IMR-90 (cell line): ENCODE data around the gene SH3GLB2. TPM values are rescaled to one million over a fixed set of nuclear protein-coding genes. Genes with fewer than 3 reads are reported as not detected.
A peak's percentile ranks its signal among the peaks of the same experiment; 100 is the strongest.

Experiments used
- ATAC-seq: fragments of 200-7000 bp; cut with Tn5 transposase; 2 replicates; pipeline ENCODE4 v1.9.1; 2020; ENCODE audit warnings: low read depth, mild to moderate bottlenecking, moderate library complexity
- BruUV-seq: library from RNA; stranded (reverse); fragments of 400-500 nt; replicated peaks from 2 replicates; lab custom pipeline; 2021; lab: Mats Ljungman, UMichigan
- CTCF ChIA-PET: fragments of 300-600 bp; formaldehyde crosslinking; extraction: SDS; loops from one replicate; lab custom pipeline; 2021; ENCODE audit warnings: antibody characterized with exemption; lab: Yijun Ruan, JAX
- POLR2A ChIA-PET: fragments of 300-600 bp; sonication (Branson Sonifier 250); formaldehyde crosslinking; loops from one replicate; lab custom pipeline; 2022; ENCODE audit warnings: antibody characterized with exemption; ENCODE audit not compliant: unreplicated experiment; lab: Charles Lee
- DNase-seq: peaks from one replicate; pipeline ENCODE4 v3.0.0; 2013
- H2AFZ ChIP-seq: replicated peaks from 2 replicates; pipeline ENCODE3; 2013; ENCODE audit warnings: low read length, mild to moderate bottlenecking; ENCODE audit not compliant: poor library complexity
- H2AK5ac ChIP-seq: 2 replicates; pipeline ENCODE4 v1.6.1; 2013; ENCODE audit warnings: low read depth, low read length, inconsistent platforms
- H2AK9ac ChIP-seq: replicated peaks from 2 replicates; pipeline ENCODE3; 2013; ENCODE audit warnings: mild to moderate bottlenecking, low read depth, low read length, moderate library complexity; ENCODE audit not compliant: poor library complexity
- H2BK120ac ChIP-seq: 2 replicates; pipeline ENCODE4 v1.6.1; 2013; ENCODE audit warnings: low read depth, low read length, inconsistent platforms
- H2BK15ac ChIP-seq: 3 replicates; pipeline ENCODE4 v1.6.1; 2013; ENCODE audit warnings: low read depth, low read length, inconsistent platforms
- H2BK20ac ChIP-seq: 2 replicates; pipeline ENCODE4 v1.6.1; 2013; ENCODE audit warnings: low read depth, mild to moderate bottlenecking, inconsistent platforms, low read length, moderate library complexity
- H2BK5ac ChIP-seq: 2 replicates; pipeline ENCODE4 v1.6.1; 2013; ENCODE audit warnings: mild to moderate bottlenecking, low read depth, low read length, inconsistent platforms; ENCODE audit not compliant: poor library complexity, severe bottlenecking
- H3K14ac ChIP-seq: replicated peaks from 2 replicates; pipeline ENCODE4 v1.6.1; 2013; ENCODE audit warnings: low read depth, low read length, inconsistent platforms
- H3K18ac ChIP-seq: 2 replicates; pipeline ENCODE4 v1.6.1; 2013; ENCODE audit warnings: low read depth, low read length, control low read depth
- H3K23ac ChIP-seq: 2 replicates; pipeline ENCODE4 v1.6.1; 2013; ENCODE audit warnings: low read depth, low read length, inconsistent platforms
- H3K27ac ChIP-seq: 2 replicates; pipeline ENCODE4 v1.5.1; 2013; ENCODE audit warnings: mild to moderate bottlenecking, control low read depth, low read length; ENCODE audit not compliant: insufficient read depth
- H3K27me3 ChIP-seq: 2 replicates; pipeline ENCODE4 v1.6.1; 2013; ENCODE audit warnings: low read length; ENCODE audit not compliant: control insufficient read depth, insufficient read depth
- H3K36me3 ChIP-seq: 2 replicates; pipeline ENCODE4 v1.6.1; 2013; ENCODE audit warnings: low read length, mixed read lengths; ENCODE audit not compliant: control insufficient read depth, insufficient read depth
- H3K4ac ChIP-seq: 2 replicates; pipeline ENCODE4 v1.6.1; 2013; ENCODE audit warnings: low read depth, low read length, inconsistent platforms
- H3K4me1 ChIP-seq: 2 replicates; pipeline ENCODE4 v1.6.1; 2013; ENCODE audit warnings: low read length, mixed read lengths; ENCODE audit not compliant: control insufficient read depth, insufficient read depth
- H3K4me2 ChIP-seq: 2 replicates; pipeline ENCODE4 v1.6.1; 2013; ENCODE audit warnings: low read depth, mild to moderate bottlenecking, control low read depth, low read length, moderate library complexity
- H3K4me3 ChIP-seq: 2 replicates; pipeline ENCODE4 v1.5.1; 2013; ENCODE audit warnings: low read depth, mild to moderate bottlenecking, control low read depth, low read length, moderate library complexity; ENCODE audit not compliant: insufficient read depth
- H3K56ac ChIP-seq: 2 replicates; pipeline ENCODE4 v1.6.1; 2013; ENCODE audit warnings: low read length, inconsistent platforms; ENCODE audit not compliant: insufficient read depth; ENCODE audit errors: extremely low read depth
- H3K79me1 ChIP-seq, 2 experiments: 2 replicates each; pipeline ENCODE4 v1.6.1; 2013; ENCODE audit warnings: low read length in 2 of 2, inconsistent platforms in 1 of 2, low read depth in 1 of 2
- H3K9ac ChIP-seq: 2 replicates; pipeline ENCODE4 v1.6.1; 2013; ENCODE audit warnings: low read depth, low read length, control low read depth
- H3K9me1 ChIP-seq: 2 replicates; pipeline ENCODE4 v1.6.1; 2013; ENCODE audit warnings: low read length, inconsistent platforms; ENCODE audit not compliant: insufficient read depth
- H3K9me3 ChIP-seq: 2 replicates; pipeline ENCODE4 v1.6.1; 2013; ENCODE audit warnings: low read length; ENCODE audit not compliant: control insufficient read depth, insufficient read depth
- H4K20me1 ChIP-seq: 2 replicates; pipeline ENCODE4 v1.6.1; 2013; ENCODE audit warnings: low read length, inconsistent platforms; ENCODE audit not compliant: insufficient read depth
- H4K5ac ChIP-seq: 2 replicates; pipeline ENCODE4 v1.6.1; 2013; ENCODE audit warnings: mild to moderate bottlenecking, low read depth, low read length, control low read depth
- H4K8ac ChIP-seq, 2 experiments: 2 replicates each; pipeline ENCODE4 v1.6.1; 2013; ENCODE audit warnings: low read depth in 2 of 2, low read length in 2 of 2, control low read depth in 1 of 2, inconsistent platforms in 1 of 2
- H4K91ac ChIP-seq: 2 replicates; pipeline ENCODE4 v1.6.1; 2013; ENCODE audit warnings: low read depth, low read length, inconsistent platforms; ENCODE audit not compliant: insufficient read depth
- BHLHE40 ChIP-seq: fragments of 150-350 bp; IDR thresholded peaks from 2 replicates; pipeline ENCODE4 v1.6.1; 2016; ENCODE audit warnings: mild to moderate bottlenecking, low read depth, low read length
- CHD1 ChIP-seq: IDR thresholded peaks from 2 replicates; pipeline ENCODE4 v1.6.1; 2012; ENCODE audit warnings: low read depth, low read length, improper control_type of control experiment
- CTCF ChIP-seq: conservative IDR thresholded peaks from 2 replicates; pipeline ENCODE4 v1.5.1; 2012; ENCODE audit warnings: mild to moderate bottlenecking, low read depth, low read length, improper control_type of control experiment
- FOS ChIP-seq: fragments of 150-350 bp; IDR thresholded peaks from 2 replicates; pipeline ENCODE4 v1.6.1; 2016; ENCODE audit warnings: low read depth, low read length
- MAFK ChIP-seq: IDR thresholded peaks from 2 replicates; pipeline ENCODE4 v1.6.1; 2012; ENCODE audit warnings: low read depth, low read length, improper control_type of control experiment
- MAZ ChIP-seq: IDR thresholded peaks from 2 replicates; pipeline ENCODE4 v1.6.1; 2012; ENCODE audit warnings: low read depth, mild to moderate bottlenecking, low read length, improper control_type of control experiment, moderate library complexity, borderline replicate concordance
- MXI1 ChIP-seq: IDR thresholded peaks from 2 replicates; pipeline ENCODE4 v1.6.1; 2012; ENCODE audit warnings: low read depth, mild to moderate bottlenecking, low read length, moderate library complexity, borderline replicate concordance
- NFE2L2 ChIP-seq: fragments of 150-350 bp; IDR thresholded peaks from 2 replicates; pipeline ENCODE4 v1.6.1; 2016; ENCODE audit warnings: low read depth, mild to moderate bottlenecking, low read length
- POLR2A ChIP-seq: IDR thresholded peaks from 2 replicates; pipeline ENCODE4 v1.6.1; 2012; ENCODE audit warnings: mild to moderate bottlenecking, low read depth, low read length
- RAD21 ChIP-seq: IDR thresholded peaks from 2 replicates; pipeline ENCODE4 v1.6.1; 2012; ENCODE audit warnings: low read length, improper control_type of control experiment
- RFX5 ChIP-seq: IDR thresholded peaks from 2 replicates; pipeline ENCODE4 v1.8.0; 2012; ENCODE audit warnings: low read depth, mild to moderate bottlenecking, low read length, moderate library complexity
- SMC3 ChIP-seq: fragments of 150-350 bp; IDR thresholded peaks from 2 replicates; pipeline ENCODE4 v1.6.1; 2016; ENCODE audit warnings: low read depth, mild to moderate bottlenecking, antibody characterized with exemption, low read length, moderate library complexity
- USF2 ChIP-seq: fragments of 150-350 bp; IDR thresholded peaks from 2 replicates; pipeline ENCODE4 v1.6.1; 2017; ENCODE audit warnings: mild to moderate bottlenecking, antibody characterized with exemption, low read length, low read depth
- WGBS, 2 experiments: methylation state at CpG; one replicate each; pipeline versions ENCODE4 v1.1.5 to v1.1.7; 2013; ENCODE audit warnings: missing lambda C conversion rate in 2 of 2; ENCODE audit not compliant: insufficient read length in 1 of 2; ENCODE audit errors: extremely low coverage in 2 of 2; 5-methylcytosine and 5-hydroxymethylcytosine counted together
- dilution Hi-C: fragments of 300-500 bp; cut with HindIII; formaldehyde crosslinking; loops from one replicate; pipeline ENCODE4 v1.14.3; 2018; ENCODE audit warnings: low sequenced_read_pairs; ENCODE audit not compliant: unreplicated experiment
- in situ Hi-C: fragments of 300-500 bp; cut with MboI; formaldehyde crosslinking; loops from 3 replicates; pipeline ENCODE4 v1.14.3; 2019; ENCODE audit warnings: low sequenced_read_pairs, inconsistent platforms, mixed read lengths
- intact Hi-C: fragments of 100-400 bp; cut with micrococcal nuclease; formaldehyde crosslinking; loops from 2 replicates; pipeline ENCODE4 v1.10.0; 2022
- polyA plus RNA-seq, 3 experiments: library from polyadenylated mRNA; depleted of rRNA; stranded (reverse); fragments of >200 nt; gene quantifications; 2 replicates each; pipeline ENCODE4 v1.2.3, GENCODE V29; 2012; ENCODE audit warnings: low replicate concordance in 1 of 3
- total RNA-seq: library from RNA; depleted of rRNA; stranded (reverse); fragments of >200 nt; gene quantifications from 2 replicates; pipeline ENCODE4 v1.2.3, GENCODE V29; 2012
- TF ChIP-seq, protein P1 (sequence below): fragments of 150-350 bp; IDR thresholded peaks from 2 replicates; pipeline ENCODE4 v1.6.1; 2016; ENCODE audit warnings: low read depth, mild to moderate bottlenecking, low read length, moderate library complexity, borderline replicate concordance

The SH3GLB2 gene
- total and polyA plus RNA-seq, 2 of the 4 experiments (the other 2 are of a cell fraction): 36.4 to 68.4 TPM

DNA sequence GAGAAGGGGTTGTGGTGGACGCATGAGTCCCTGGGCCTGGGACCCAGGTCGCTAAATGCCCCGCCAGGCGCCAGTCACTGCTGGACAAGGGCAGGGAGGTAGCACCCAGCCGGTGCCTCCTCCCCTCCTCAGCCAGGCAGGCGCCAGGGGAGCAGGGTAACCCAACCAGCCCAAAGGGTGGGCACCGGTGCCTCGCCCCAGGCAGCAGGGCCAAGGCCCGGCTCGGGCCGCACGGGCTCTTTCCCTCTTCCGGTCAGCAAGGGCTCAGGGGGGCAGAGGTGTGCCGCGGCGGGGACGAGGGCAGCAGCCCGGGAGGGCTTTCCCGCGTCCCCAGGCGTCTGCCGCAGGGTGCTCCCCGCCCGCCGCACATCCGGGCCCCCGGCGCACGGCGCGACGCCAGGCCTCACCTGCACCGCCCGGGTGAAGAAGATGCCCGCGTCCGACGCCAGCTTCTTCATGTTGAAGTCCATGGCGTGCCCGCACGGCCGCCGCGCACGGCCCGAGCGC, 393 bp downstream of the SH3GLB2 start:
- Histone ChIP-seq H3K18ac (0 out of 2 replicates have a peak overlapping the region, but pooled peaks have one; percentile 38), H2AK9ac (peak overlapping the region; percentile 98), H3K56ac (peak overlapping the region; percentile 17; the same call in 1 of the 2 replicates), H4K91ac (0 out of 2 replicates have a peak overlapping the region, but pooled peaks have one; percentile 37), H2BK15ac (no peak overlapping the region; the same call in 2 of the 3 replicates), H4K8ac (peak overlapping the region; percentile 53 to 55; a peak in 2 of 4 replicates), H3K4ac (peak overlapping the region; percentile 67), H3K36me3 (no peaks in the 10 kb centered on the region), H3K4me2 (peak overlapping the region; percentile 99), H3K27me3 (no peaks in the 10 kb centered on the region), H2AK5ac (peak overlapping the region; percentile 25), H3K9me3 (no peaks in the 10 kb centered on the region), H3K9ac (peak overlapping the region; percentile 80), H3K4me1 (peaks cover 22% of the 10 kb centered on the region), H3K14ac (peak overlapping the region; percentile 93), H4K20me1 (peaks cover 19% of the 10 kb centered on the region), H2BK5ac (peak overlapping the region; percentile 68), H2BK20ac (no peak overlapping the region), H3K23ac (peak overlapping the region; percentile 87), H2BK120ac (no peak overlapping the region), H3K27ac (peak overlapping the region; percentile 67), H4K5ac (peak overlapping the region; percentile 46; the same call in 1 of the 2 replicates), H3K4me3 (peak overlapping the region; percentile 96), H3K9me1 (peaks cover 19% of the 10 kb centered on the region), H3K79me1 (peaks cover 18 to 40% of the 10 kb centered on the region in 2 experiments), H2AFZ (peak overlapping the region; percentile 98)
- POLR2A ChIA-PET: no interaction called here
- ATAC-seq: peak; percentile 24
- CTCF ChIA-PET: interaction anchor here (0.6 to 1.0 kb wide), 3 partner anchors 10 to 79 kb away, joined by 3 to 4 read pairs (median 3); no protein-coding TSS in a partner anchor
- intact Hi-C loops: loop anchor here (1.0 to 5.0 kb wide), 2 partner anchors 21 to 175 kb away; no protein-coding TSS in a partner anchor
- WGBS, 2 experiments: 1% methylated on average over 25 of the region's 47 CpGs; no CpG with 5 or more reads in 1 of the 2 experiments
- dilution Hi-C loops: no loop called here
- in situ Hi-C loops: no loop called here
- TF ChIP-seq POLR2A: no peak
- TF ChIP-seq, protein P1, sequence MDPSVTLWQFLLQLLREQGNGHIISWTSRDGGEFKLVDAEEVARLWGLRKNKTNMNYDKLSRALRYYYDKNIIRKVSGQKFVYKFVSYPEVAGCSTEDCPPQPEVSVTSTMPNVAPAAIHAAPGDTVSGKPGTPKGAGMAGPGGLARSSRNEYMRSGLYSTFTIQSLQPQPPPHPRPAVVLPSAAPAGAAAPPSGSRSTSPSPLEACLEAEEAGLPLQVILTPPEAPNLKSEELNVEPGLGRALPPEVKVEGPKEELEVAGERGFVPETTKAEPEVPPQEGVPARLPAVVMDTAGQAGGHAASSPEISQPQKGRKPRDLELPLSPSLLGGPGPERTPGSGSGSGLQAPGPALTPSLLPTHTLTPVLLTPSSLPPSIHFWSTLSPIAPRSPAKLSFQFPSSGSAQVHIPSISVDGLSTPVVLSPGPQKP: no peak
- no peak for TF ChIP-seq CHD1
- no peak for TF ChIP-seq RFX5
- no peak for TF ChIP-seq MAZ
- no peak for TF ChIP-seq NFE2L2
- no peak for TF ChIP-seq FOS
- TF ChIP-seq BHLHE40: no peak
- no peak for TF ChIP-seq USF2
- no peak for TF ChIP-seq SMC3
- TF ChIP-seq MAFK: no peak
- no peak for TF ChIP-seq RAD21
- no peak for TF ChIP-seq MXI1
- TF ChIP-seq CTCF: no peak
- BruUV-seq: no TSS peak
- no peak for DNase-seq
